Upper lobe of right lung (tissue), 1 donor: ENCODE results near the gene CHD5. TPM values are rescaled to one million over a fixed set of nuclear protein-coding genes. Genes with fewer than 3 reads are reported as not detected.

Experiments
- ATAC-seq: fragments of 200-7000 bp; cut with Tn5 transposase; one replicate; pipeline ENCODE4 v1.9.1; 2020; ENCODE audit warnings: mild to moderate bottlenecking, moderate library complexity
- DNase-seq: peaks from one replicate; pipeline ENCODE4 v3.0.0-alpha.2; 2020
- H3K27ac ChIP-seq: fragments of 200-600 bp; one replicate; pipeline ENCODE4 v1.8.0; 2022
- H3K27me3 ChIP-seq: fragments of 200-600 bp; one replicate; pipeline ENCODE4 v1.8.0; 2022; ENCODE audit warnings: mild to moderate bottlenecking
- H3K36me3 ChIP-seq: fragments of 200-600 bp; one replicate; pipeline ENCODE4 v1.8.0; 2022
- H3K4me1 ChIP-seq: fragments of 200-600 bp; one replicate; pipeline ENCODE4 v1.8.0; 2022
- H3K4me3 ChIP-seq: fragments of 200-600 bp; one replicate; pipeline ENCODE4 v1.8.0; 2022; ENCODE audit warnings: mild to moderate bottlenecking
- H3K9me3 ChIP-seq: fragments of 200-600 bp; one replicate; pipeline ENCODE4 v1.8.0; 2022
- CTCF ChIP-seq: fragments of 200-600 bp; IDR thresholded peaks from one replicate; pipeline ENCODE4 v1.8.0; 2022; ENCODE audit warnings: antibody characterized with exemption
- intact Hi-C: fragments of 100-400 bp; cut with DNase I; formaldehyde crosslinking; loops from one replicate; pipeline ENCODE4 v1.11.0; 2022
- total RNA-seq: library from RNA; stranded (reverse); fragmentation: NEBNext Ultra II Directional; extraction: Animal tissue kit (Norgen Biotek cat#: 25700); gene quantifications from one replicate; pipeline ENCODE4 v1.2.1, GENCODE V29; 2021
- donor health status: DM: no; HTN: yes; CAD: no; lungs with severe emphysema.

Gene CHD5
- total RNA-seq, 1 donor from 2014 or later = 0.23 TPM

GRCh38 chr1:6124746-6125365 lies 55.3 kb downstream of the CHD5 start:
- intact Hi-C loops = no loop called here
- Histone ChIP-seq H3K36me3 (no peaks in the 10 kb centered on the region), H3K27me3 (no peaks in the 10 kb centered on the region), H3K27ac (no peak overlapping the region), H3K4me1 (peaks cover 5% of the 10 kb centered on the region), H3K4me3 (no peak overlapping the region), H3K9me3 (no peaks in the 10 kb centered on the region)
- no peak for TF ChIP-seq CTCF
- DNase-seq = peak; percentile 56
- no peak for ATAC-seq

GRCh38 chr1:6124341-6124740 lies 55.8 kb downstream of the CHD5 start:
- H3K9me3 ChIP-seq = no peaks in the 10 kb centered on the region
- no peak overlapping the region for H3K27ac ChIP-seq
- H3K36me3 ChIP-seq = no peaks in the 10 kb centered on the region
- DNase-seq (peak; percentile 61), ATAC-seq (no peak)
- no peak for TF ChIP-seq CTCF
- no peaks in the 10 kb centered on the region for H3K27me3 ChIP-seq
- H3K4me1 ChIP-seq = peaks cover 5% of the 10 kb centered on the region
- no peak overlapping the region for H3K4me3 ChIP-seq
- intact Hi-C loops = no loop called here

- Histone ChIP-seq H3K27ac (no peak overlapping the region), H3K4me1 (peaks cover 5% of the 10 kb centered on the region), H3K27me3 (no peaks in the 10 kb centered on the region), H3K4me3 (no peak overlapping the region), H3K36me3 (no peaks in the 10 kb centered on the region), H3K9me3 (no peaks in the 10 kb centered on the region)
- intact Hi-C loops = no loop called here
- no peak for TF ChIP-seq CTCF
- DNase-seq (peak; percentile 42), ATAC-seq (no peak)
Measured at GRCh38 chr1:6123816-6124215, 56.3 kb downstream of the CHD5 start.

- H3K36me3 ChIP-seq = no peaks in the 10 kb centered on the region
- H3K4me3 ChIP-seq = no peak overlapping the region
- intact Hi-C loops = no loop called here
- ATAC-seq (peak; percentile 38), DNase-seq (peak; percentile 48)
- H3K27me3 ChIP-seq = no peaks in the 10 kb centered on the region
- no peak for TF ChIP-seq CTCF
- H3K4me1 ChIP-seq = peaks cover 5% of the 10 kb centered on the region
- H3K9me3 ChIP-seq = no peaks in the 10 kb centered on the region
- H3K27ac ChIP-seq = no peak overlapping the region
Measured at GRCh38 chr1:6123083-6123482, 57.0 kb downstream of the CHD5 start.

- no peak overlapping the region for H3K27ac ChIP-seq
- H3K4me3 ChIP-seq = no peak overlapping the region
- no peak for TF ChIP-seq CTCF
- no peaks in the 10 kb centered on the region for H3K4me1 ChIP-seq
- DNase-seq = peak; percentile 61
- H3K27me3 ChIP-seq = no peaks in the 10 kb centered on the region
- no peak for ATAC-seq
- H3K36me3 ChIP-seq = no peaks in the 10 kb centered on the region
- intact Hi-C loops = no loop called here
- no peaks in the 10 kb centered on the region for H3K9me3 ChIP-seq
Measured at GRCh38 chr1:6121651-6122370, 58.3 kb downstream of the CHD5 start.
